Measurements from ENCODE around the gene RAD51B.

RAD51B gene

DNA sequence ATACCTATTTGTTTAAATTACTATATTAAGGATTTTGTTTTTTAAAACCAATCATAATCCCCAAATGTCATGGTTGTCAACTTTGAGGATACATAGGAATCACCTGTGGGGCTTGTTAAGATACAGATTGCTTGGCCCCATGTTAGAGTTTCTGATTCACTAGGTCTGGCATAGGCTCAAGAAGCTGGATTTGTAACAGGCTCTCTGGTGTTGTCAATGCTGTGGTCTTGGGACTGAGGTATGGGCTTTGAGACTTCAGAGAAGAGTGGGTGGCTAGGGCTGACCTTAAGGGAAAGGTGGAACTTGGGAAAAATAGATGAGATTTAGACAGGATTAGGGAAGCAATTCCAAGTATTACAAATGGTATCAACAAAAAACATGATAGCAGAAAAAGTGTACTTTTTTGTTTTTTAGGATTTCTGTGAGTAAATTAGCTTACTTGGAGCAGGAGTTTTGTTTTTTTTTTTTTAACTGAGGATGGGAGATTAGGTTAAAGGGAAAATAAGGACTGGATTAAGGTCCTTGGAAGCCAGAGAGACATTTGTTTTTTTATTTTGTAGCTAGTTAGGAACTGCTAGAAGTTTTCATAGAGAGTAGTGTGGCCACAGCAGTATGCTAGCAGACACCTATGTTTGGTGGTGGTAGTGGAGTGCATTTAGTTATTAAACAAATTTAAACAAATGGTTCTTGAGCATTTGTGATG is 88.6 kb downstream of the RAD51B start:
- ATAC-seq, result no peak

GRCh38 chr14:67911562-67911961 is 92.0 kb downstream of the RAD51B start:
- no peak for ATAC-seq

DNA sequence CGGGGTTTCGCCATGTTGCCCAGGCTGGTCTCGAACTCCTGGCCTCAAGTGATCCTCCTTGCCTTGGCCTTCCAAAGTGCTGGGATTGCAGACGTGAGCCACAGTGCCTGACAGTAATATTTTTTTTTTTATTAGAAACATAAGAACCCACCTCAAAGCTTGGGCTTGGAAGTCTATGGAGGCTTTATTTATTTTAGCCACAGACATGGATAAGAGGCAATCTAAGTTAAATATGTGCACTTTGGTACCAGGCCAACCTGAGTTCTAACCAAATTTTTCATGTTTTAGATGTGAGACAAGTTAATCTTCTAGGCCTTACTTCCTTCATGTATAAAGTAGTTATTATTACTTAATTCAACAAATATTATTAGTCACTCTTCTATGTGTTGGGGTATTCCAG is 96.9 kb downstream of the RAD51B start:
- ATAC-seq, result no peak

- ATAC-seq, result no peak
These were observed 97.4 kb downstream of the RAD51B start for GRCh38 chr14:67917006-67917405.

- no peak for ATAC-seq
These were observed 99.3 kb downstream of the RAD51B start for GRCh38 chr14:67918838-67919237.

GRCh38 chr14:67919259-67920032 is 99.9 kb downstream of the RAD51B start:
- ATAC-seq, result no peak

GRCh38 chr14:67926821-67927220 is 107.2 kb downstream of the RAD51B start:
- ATAC-seq, result no peak

DNA sequence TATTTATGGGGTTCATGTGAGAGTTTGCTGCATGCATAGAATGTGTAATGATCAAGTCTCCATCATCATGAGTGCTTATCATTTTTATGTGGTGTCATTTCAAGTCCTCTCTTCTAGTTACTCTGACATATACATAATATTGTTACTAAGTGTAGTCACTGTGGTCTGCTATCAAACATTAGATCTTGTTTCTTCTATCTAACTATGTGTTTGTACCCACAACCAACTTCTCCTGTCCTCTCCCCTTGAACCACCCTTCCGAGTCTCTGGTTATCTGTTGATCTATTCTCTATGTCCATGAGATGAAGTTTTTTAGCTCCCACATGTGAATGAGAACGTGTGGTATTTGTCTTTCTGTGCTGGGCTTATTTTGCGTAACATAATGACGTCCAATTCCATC is 107.7 kb downstream of the RAD51B start:
- no peak for ATAC-seq

DNA sequence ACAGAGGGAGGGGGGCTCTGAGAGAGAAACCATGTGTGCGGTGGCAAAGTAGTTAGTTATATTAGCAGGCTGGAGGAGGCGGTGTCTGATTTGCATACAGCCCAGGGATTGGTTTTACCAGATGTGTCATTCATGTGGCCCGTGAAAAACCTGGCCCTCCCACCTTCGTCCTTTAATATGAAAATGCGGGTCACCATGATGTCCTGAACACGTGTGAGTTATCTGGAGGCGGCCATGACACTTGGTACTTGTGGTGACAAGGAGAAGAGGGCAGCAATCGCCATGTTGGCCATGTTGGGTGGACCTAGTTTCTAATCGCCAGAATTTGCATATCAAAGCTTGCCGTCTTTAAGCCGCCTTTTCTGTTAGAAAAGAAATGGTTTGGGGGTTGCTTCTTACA is 108.8 kb downstream of the RAD51B start:
- no peak for ATAC-seq

DNA sequence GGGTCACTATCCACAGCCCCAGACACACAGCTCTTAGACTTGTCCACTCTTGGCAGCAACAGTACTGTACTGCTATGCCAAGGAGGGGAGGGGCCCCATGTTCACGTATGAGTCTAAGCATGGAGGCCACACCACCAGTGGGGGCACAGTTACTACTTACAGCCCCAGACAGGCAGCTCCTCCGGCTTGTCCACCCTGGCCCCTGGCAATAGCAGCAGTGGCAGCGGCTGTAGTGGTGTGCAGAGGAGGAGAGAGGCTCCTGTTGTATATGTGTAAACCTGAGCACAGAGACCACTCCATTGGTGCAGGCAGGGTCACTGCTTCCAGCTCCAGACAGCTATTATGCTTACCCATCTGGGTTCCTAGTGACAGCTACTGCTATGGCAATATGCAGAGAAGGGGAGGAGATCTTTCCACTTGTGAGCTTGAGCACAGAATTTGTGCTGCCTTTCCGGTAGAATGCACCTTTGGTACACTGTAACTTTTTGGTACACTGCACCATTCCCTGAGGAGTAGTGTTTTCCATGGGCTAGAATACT is 113.2 kb downstream of the RAD51B start:
- ATAC-seq, result no peak

- ATAC-seq, result no peak
These were observed 113.7 kb downstream of the RAD51B start for GRCh38 chr14:67933266-67933665.

- peak; percentile 48 to 73 for ATAC-seq
These were observed 114.5 kb downstream of the RAD51B start for GRCh38 chr14:67934087-67934486.

DNA sequence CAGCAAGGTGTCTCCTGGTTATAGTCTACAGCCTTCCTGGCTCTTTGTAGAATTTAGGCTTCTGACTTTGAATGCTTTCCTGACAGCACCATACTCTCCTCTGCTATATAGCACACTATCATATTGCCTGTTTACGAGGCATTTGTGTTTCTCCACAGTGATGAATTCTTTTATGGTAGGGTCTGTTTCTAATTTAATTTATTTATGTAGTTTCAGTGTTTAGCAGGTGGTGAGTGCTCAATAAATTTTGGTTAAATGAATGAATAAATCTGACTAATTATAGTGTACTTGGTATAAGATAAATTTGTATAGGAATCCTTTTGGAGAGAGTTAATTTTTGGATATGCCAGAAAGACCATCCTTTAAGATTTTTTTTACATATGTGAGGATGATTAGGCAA is 115.3 kb downstream of the RAD51B start:
- no peak for ATAC-seq

DNA sequence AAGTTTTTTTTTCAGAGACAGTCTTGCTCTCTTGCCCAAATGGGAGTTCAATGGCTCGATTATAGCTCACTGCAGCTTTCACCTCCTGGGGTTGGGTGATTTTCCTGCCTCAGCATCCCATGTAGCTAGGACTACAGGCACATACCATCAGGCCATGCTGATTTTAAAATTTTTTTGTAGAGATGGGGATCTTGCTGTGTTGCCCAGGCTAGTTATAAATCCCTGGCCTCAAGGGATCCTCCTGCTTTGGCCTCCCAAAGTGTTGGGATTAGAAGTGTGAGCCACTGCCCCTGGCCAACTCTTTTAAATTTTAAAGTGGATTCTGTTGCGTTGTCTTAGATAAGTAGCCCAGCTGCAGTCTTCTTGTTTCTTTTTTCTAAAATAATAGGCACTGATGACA is 115.8 kb downstream of the RAD51B start:
- no peak for ATAC-seq

GRCh38 chr14:67938071-67938470 is 118.5 kb downstream of the RAD51B start:
- ATAC-seq, result no peak

DNA sequence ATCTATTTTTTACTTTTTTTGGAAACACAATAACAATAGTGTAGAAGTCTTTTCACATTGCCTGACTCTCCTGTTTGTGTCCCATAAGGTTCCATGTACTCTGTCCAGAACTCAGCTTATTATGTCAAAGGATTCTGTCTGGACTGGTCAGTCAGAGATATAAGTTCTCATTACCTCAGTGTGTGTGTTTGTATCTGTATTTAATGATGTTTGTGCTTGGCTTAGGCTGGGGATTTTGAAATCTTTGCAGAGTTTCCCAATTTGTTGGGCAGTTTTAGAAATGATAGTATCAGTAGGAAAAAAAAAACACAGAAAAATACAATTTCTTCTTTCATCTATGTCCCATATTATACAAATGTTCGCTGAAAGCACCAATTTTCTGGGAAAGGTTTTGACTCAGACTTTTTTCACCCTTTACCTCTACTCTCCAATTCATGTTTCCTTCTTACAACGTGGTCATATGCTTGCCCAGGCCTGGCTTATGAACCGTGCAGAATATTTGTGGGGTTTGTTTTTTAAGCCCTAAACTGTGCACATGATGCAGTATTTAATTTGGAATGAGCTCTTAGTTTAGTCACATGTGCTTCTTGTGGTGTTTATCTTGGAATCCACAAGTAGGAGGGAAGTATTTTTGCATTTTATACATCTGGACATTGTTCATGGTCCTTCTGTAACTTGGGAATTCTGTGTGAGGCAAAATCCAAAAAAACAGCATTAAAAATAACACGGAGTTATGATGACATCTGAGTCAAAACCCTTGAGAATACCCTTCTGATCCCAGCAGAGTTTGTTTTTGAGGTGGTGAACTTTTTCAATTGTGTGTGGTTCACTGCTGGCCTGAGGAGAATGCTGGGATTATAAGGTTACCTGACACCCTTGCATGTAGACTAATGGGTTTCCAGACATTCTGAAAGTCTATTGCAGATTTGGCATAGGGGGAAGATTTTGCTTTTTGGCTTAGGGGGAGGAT is 121.2 kb downstream of the RAD51B start:
- ATAC-seq, result no peak

- ATAC-seq, result no peak
These were observed 122.0 kb downstream of the RAD51B start for GRCh38 chr14:67941456-67942018.

GRCh38 chr14:67942080-67942710 is 122.6 kb downstream of the RAD51B start:
- no peak for ATAC-seq

GRCh38 chr14:67943947-67944346 is 124.4 kb downstream of the RAD51B start:
- peak in 1 of 2 donors; percentile 38 for ATAC-seq

DNA sequence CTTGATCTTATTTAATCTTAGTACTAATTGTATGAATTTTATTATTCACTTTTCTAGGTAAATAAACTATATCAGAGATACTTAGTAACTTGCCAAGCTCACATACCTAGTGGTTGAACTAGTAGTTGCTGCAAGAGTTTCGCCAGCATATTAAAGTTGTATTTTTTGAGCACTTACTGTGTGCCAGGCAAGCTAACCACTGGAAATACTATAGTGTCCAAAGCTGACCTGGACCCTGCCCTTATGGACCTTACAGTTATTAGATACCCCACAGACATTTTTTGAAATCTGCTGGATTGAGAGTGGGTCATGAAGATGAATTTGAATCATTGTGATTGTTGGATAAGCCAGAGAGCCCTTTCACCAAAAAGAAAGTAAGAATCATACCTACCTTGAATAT is 125.0 kb downstream of the RAD51B start:
- ATAC-seq, result no peak

DNA sequence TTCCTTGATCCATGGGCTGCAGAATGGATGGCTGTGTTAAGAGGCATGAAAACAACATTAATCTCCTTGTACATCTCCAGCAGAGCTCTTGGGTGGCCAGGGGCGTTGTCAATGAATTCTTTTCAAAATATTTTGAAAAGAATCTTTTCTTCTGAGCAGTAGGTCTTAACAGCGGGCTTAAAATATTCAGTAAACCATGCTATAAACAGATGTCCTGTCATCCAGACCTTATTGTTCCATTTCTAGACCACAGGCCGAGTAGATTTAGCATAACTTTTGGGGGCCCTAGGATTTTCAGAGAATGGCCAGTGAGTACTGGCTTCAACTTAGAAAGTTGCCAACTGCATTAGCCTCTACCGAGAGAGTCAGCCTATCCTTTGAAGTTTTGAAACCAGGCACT is 130.2 kb downstream of the RAD51B start:
- no peak for ATAC-seq

GRCh38 chr14:67950386-67950785 is 130.8 kb downstream of the RAD51B start:
- no peak for ATAC-seq

Data from activated CD4-positive, CD25-positive, alpha-beta regulatory T cell treated with anti-CD3 and anti-CD28 coated beads, Interleukin-2, amount 50 U/mL, for 24 hours (primary cell).